HG03280 (cell line): ENCODE data around the gene GGT5.
"Not testable (repeated sequence)": the region's sequence is repeated elsewhere in the genome, so short reads cannot be mapped to it uniquely, and the experiment has no call there.

Experiments used
- ATAC-seq: cut with Tn5 transposase; IDR thresholded peaks from one replicate; pipeline ENCODE4 v1.9.1; 2021; ENCODE audit warnings: mild to moderate bottlenecking, moderate library complexity; ENCODE audit not compliant: unreplicated experiment

GGT5 gene

DNA sequence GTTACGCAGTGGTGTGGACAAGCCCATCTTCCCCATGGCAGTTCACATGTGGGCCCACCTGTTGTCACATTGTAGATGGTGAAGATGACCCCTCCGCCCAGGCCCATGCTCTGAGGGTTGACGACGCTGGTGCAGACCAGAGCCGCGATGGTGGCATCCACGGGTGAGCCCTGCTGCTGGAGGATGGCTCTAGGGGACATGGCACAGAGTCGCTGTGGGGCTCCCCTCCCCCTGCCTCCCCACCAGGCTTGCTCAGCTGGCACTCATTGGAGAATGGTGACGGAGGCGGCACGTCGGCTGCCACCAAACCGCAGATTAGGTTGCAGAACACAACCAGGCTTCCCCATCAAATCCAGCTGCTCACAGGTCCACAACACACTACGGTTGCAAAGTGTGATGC is 11.1 kb downstream of the GGT5 start:
- no peak for ATAC-seq

DNA sequence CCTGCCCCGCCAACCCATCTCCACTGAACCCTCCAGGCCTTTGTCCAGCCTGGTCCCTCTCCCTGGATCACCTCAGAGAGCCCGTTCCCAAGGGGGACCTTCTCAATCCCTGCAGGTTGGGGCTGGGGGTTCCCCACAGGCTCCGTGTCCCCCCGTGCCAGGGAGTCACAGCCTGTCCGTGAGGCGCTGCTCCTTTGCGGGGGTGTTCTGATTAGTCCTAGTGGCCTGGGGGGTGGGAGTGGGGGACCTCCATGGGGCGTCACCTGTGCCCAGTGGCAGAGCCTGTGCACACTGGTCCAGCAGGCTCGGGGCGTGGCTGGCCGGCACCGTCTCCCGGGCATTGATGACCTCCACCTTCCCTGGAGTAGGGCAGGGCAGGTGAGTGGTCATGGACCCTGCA is 11.6 kb downstream of the GGT5 start:
- ATAC-seq, result no peak

DNA sequence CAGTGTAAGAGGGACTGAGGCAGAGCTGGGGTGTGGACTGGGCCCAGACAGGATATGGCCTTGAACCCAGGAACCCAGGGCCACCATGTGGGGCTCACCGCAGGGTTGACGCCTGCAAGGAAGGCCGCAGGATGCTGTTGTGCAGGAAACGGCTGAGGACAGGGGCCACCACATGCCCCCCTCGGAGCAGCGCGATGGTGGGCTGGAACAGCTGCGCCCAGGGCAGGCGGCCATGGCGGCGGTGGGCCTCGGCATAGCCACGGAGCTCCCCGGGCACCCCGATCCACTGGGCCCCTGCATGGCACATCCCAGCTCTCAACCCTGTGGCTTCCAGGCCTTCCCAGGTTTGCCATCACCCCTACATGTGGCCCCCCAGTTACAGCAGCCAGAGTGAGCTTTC is 12.2 kb downstream of the GGT5 start:
- no peak for ATAC-seq

DNA sequence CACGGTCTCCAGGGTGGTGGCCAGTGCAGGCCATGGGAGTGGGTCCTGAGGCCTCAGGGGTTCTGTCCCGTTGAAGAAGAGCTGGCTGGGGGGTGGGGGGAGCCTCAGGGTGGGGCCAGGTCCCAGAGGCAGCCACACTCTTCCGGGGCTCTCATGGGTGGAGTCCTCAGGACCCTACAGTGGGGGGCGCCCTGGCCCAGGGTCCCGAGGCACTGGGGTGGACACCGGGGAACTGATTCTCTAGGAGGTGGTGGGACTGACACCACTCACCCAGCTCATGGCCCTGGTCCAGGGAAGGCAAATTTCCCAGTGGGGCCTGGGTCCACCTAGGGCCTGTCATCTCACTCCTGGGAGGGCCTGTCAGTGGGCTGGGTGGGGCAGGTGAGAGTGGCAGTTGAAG is 12.8 kb downstream of the GGT5 start:
- ATAC-seq, result no peak

DNA sequence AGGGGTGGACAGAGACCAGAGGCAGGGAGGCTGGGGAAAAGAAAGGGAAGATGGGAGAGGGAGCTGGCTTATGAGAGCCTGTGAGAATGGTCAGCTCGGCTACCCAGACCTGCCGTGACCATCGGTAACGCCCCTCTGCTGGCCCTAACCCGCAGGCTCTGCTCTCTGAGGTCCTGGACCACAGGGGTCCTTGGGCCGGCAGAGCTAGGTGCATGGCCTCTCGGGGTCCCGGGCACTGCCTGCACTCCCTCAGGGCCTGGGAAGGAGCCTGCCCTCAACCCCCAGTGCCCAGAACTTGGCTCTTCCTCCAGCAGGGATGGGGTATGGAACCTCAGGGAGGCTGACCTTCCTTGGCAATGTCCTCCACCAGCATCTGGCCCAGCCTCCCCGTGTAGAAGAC is 13.2 kb downstream of the GGT5 start:
- no peak for ATAC-seq

DNA sequence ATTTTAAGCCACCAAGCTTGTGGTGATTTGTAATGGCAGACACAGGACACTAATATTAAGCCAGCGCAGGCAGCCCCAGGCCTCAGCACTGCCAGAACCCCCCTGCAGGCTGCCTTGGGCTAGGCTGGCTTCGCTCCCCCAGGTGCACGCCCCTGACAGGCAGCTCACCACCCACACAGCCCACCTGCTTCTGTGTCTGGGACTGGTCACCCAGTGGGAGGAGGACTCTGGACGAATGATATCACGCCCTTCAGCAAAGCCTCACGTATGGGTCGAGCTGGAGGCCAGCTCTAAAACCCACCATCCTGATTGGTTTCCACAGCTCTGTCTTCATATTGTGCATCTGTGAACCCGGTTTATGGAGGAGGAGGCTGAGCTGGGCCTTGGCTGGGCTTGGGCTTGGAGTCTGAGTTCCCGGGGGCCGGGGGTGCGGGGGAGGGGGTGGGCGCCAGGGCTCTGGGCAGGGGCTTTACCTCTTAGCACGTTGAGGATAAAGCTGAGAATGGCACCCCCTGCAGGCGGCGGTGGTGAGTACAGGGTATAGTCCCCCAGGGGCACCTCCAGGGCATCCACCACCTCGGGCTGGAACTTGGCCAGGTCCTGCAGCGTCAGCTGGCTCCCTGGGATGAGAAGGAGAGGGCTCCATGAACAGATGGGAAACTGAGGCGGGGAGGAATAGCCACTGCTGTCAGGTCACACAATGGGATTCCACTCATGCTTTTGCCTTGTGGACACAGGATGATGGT is 13.8 kb downstream of the GGT5 start:
- no peak for ATAC-seq

- ATAC-seq, result no peak
These were observed 18.9 kb downstream of the GGT5 start for GRCh38 chr22:24225951-24226350.

DNA sequence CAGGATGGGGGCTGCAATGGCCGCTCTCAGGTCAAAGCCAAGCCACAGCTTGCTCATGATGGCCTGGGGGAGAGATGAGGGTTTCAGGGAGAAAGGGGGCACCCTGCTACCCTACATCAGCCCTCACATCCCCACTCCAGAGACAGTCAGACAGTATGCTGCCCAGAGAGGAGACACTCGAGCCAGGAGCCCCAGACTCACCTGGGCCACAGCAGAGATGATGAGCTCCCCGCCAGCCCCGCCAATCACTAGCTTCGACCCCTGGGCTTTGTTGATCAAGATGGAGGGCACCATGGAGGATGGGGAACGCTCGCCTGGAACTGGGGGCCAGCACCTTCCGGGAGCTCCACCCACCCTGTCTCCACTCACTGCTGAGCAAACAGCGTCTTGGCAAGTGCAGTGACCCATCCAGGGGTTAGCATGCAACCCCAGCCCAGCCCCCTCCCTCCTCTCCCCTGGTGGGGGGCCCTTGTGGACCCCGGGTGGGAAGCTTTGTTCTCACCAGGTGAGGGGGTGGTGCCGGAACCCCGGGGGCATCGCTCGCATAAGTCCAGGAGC is 19.8 kb downstream of the GGT5 start:
- ATAC-seq, result no peak

- no peak for ATAC-seq
These were observed 20.4 kb downstream of the GGT5 start for GRCh38 chr22:24224468-24224867.

DNA sequence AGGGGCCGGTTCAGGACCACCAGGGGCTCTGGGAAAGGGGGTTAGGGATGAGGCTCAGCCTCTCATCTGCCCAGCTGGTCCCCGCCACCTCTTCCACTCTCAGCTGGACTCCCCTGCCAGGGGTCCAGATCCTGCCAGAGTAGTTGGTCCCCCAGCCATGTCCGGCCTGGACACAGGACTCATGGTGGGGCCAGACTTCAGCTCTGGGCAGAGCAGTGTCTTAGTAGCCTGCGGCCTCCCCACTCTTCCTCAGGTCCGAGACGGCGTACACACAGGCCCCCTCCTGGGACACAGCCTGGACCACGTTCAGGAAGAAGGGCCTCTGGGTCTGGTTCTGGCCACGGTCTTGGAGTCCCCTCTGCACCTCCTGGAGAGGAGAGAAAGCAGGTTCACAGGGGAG is 25.1 kb downstream of the GGT5 start:
- no peak for ATAC-seq

GRCh38 chr22:24217384-24217783 is 27.5 kb downstream of the GGT5 start:
- no peak for ATAC-seq

DNA sequence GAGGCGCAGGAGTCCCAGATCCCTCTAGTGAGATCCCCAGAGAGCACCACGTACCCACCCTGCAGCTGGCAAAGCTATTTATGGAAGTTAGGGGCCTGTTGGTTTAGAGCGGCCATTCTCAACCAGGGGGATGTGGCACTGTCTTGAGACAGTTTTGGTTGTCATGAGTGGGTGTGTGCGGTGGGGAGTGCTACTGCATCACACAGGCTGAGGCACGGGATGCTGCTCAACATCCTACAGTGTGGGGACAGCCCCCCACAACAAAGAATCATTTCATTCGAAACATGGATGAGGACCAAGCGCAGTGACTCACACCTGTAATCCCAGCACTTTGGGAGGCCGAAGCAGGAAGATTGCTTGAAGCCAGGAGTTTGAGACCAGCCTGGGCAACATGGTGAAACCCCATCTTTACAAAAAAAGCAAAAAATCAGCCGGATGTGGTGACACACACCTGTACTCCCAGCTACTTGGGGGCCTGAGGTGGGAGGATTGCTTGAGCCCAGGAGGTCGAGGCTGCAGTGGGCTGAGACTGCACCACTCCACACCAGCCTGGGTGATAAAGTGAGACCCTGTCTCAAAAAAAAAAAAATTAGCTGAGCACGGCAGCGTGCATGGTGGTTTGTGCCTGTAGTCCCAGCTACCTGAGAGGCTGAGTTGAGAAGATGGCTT is 28.2 kb downstream of the GGT5 start:
- ATAC-seq, result no peak

DNA sequence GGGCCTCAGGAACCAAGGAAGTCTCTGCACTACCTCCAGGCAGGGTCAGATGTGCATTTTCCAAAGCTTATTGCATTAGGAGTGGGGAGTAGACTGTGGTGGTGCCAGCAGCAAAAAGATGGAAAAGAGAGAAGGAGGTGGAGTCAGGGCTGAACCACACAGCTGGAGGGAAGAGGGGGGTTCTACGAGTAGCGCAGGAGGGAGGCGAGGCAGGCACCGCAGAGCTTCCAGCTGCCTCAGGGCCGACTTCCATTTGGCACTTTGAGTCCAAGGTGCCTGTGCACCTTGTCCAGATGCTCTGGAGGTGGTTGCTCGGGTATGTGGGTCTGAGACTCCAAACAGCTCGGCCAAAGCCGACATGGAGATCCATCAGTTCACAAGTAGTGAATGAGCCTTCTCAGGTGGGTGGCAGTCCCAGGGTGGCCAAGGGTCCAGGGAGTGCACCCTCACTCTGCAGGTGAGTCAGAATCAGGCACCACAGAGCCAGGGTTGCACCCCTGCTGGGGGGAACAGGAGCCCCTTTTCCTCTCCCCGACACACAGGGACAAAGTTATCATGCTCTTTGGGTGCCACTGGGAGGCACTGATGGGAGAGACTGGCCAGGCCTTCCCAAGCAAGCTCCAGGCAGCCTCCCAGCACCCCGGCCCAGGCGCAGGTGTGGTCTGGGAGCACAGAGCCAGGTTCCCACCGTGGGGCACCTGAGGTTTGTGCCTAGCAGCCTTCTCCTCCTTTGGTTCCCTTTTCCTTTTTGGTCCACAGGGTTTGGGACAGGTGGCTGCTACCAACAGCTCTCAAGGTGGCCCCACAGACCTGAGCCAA is 30.2 kb downstream of the GGT5 start:
- ATAC-seq, result no peak

- ATAC-seq, result not testable (repeated sequence)
These were observed 31.8 kb downstream of the GGT5 start for GRCh38 chr22:24213111-24213510.

DNA sequence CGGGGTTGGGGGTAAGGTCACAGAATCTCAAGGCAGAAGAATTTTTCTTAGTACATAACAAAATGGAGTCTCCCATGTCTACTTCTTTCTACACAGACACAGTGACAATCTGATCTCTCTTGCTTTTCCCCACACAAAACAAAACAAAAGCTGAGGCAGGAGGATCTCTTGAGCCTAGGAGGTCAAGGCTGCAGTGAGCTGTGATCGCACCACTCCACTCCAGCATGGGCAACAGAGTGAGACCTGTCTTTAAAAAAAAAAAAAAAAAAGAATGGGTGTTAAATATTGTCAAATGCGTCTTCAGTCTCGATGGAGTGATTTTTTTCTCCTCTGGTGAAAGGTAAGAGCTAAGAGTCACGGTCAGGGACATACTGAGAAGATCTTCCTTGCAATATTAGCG is 33.2 kb downstream of the GGT5 start:
- not testable (repeated sequence) for ATAC-seq

DNA sequence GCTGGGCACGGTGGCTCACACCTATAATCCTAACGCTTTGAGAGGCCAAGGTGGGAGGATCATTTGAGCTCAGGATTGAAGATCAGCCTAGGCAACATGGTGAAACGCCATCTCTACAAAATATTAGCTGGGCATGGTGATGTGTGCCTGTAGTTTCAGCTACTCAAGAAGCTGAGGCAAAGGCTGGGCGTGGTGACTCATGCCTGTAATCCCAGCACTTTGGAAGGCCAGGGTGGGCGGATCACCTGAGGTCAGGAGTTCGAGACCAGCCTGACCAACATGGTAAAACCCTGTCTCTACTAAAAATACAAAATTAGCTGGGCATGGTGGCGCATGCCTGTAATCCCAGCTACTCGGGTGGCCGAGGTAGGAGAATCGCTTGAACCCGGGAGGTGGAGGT is 34.5 kb downstream of the GGT5 start:
- ATAC-seq, result not testable (repeated sequence)

GRCh38 chr22:24209687-24210086 is 35.2 kb downstream of the GGT5 start:
- no peak for ATAC-seq

GRCh38 chr22:24209016-24209415 is 35.9 kb downstream of the GGT5 start:
- no peak for ATAC-seq

DNA sequence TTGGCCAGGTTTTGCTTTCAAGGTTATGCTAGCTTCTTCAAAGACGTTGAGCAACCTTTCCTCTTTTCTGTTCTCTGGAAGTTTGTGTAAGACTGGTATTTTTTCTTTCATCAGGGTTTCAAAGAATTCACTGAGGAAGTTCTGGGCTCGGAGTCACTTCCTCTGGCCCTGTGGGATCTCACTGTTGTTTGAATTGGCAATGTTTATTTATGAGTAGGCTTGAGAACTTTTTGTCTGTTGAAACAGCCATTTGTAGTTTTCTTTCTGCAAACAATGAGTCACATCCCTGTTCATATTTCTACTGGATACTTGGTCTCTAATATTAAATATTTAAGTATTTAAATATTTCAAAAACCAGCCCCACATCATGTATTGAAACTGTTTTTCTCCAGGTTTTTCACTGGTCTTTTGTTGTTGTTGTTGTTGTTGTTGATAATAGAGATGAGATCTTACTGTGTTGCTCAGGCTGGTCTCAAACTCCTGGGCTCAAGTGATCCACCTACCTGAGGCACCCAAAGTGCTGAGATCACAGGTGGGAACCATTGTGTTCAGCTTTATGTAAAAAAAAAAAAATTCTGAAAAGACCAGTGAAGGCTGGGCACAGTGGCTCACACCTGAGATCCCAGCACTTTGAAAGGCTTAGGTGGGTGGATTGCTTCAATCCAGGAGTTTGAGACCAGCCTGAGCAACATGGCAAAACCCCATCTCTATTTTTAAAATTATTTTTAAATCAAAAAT is 36.7 kb downstream of the GGT5 start:
- ATAC-seq, result no peak

- no peak for ATAC-seq
These were observed 37.4 kb downstream of the GGT5 start for GRCh38 chr22:24207264-24208011.
